NAMALWA (cell line): ENCODE measurements around the gene NANOG.
"Not testable (repeated sequence)": the region's sequence is repeated elsewhere in the genome, so short reads cannot be mapped to it uniquely, and the experiment has no call there.

ENCODE experiments used
- DNase-seq: peaks from one replicate; pipeline ENCODE4 v3.0.0-alpha.2; 2015; ENCODE audit warnings: low spot score

The NANOG gene

DNA sequence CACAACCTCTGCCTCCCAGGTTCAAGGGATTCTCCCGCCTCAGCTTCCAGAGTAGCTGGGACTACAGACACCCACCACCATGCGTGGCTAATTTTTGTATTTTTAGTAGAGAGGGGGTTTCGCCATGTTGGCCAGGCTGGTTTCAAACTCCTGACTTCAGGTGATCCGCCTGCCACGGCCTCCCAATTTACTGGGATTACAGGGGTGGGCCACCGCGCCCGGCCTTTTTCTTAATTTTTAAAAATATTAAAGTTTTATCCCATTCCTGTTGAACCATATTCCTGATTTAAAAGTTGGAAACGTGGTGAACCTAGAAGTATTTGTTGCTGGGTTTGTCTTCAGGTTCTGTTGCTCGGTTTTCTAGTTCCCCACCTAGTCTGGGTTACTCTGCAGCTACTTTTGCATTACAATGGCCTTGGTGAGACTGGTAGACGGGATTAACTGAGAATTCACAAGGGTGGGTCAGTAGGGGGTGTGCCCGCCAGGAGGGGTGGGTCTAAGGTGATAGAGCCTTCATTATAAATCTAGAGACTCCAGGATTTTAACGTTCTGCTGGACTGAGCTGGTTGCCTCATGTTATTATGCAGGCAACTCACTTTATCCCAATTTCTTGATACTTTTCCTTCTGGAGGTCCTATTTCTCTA is at the start of gene NANOG:
NANOG (plus strand) TSS at position 519 of the 645 bp plus-strand sequence. CDS start 213 bp downstream, outside the sequence.
- not testable (repeated sequence) for DNase-seq

- DNase-seq = no peak
Measured at GRCh38 chr12:7747246-7747645, 42.0 kb upstream of the NANOG start, which contains the start of gene CLEC4C. CLEC4C (minus strand) TSS chr12:7747375; CDS start chr12:7747348, 27 bp downstream.

DNA sequence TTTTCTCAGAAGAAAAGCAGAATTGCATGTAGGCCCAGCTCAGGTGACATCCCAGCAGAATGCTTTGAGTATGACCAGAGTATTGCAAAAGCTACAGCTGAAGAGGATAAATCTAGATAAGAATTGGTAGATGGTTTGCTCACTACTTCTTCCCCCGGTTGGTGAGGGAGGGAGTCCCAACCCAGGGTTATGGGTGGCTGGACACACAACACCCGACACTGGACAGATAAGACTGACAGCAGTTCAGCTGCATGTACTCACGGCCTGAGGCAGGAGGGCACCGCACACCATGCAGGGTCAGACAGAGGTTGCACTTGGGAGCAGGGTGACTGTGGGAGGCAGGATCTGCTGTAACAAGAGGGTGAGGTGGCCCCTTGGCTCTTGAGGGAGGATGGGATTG is 40.4 kb upstream of the NANOG start:
- DNase-seq = no peak

DNA sequence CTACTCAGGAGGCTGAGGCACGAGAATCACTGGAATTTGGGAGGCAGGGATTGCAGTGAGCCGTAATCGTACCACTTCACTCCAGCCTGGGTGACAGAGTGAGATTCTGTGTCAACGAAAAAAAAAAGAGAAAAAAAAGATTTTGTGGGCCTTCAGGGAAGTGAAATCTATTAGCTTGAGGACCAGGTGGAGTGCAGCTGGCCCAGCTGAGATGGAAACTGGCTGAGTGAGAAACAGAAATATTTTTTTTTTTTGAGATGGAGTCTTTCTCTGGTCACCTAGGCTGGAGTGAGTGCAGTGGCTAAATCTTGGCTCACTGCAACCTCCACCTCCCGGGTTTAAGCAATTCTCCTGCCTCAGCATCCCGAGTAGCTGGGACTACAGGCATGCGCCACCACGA is 39.8 kb upstream of the NANOG start:
- peak; percentile 29 for DNase-seq

DNA sequence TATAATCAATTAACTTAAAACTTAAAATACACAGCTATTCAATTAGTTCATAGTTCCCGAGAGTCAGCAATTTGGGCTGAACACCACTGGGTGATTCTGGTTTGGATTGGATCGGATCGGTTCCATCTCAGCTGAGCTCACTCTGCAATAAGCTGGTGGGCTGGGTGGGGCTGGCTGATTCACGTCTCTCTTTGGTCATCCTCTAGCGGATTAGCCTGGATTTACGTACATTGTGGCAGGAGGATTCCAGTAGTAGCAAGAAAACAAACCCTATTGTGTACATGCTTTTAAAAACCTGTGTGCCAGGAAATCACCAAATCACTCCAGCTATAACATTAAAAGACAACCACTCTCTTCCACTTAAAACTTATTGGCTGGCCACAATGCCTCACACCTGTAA is 38.9 kb upstream of the NANOG start:
- DNase-seq = no peak

DNA sequence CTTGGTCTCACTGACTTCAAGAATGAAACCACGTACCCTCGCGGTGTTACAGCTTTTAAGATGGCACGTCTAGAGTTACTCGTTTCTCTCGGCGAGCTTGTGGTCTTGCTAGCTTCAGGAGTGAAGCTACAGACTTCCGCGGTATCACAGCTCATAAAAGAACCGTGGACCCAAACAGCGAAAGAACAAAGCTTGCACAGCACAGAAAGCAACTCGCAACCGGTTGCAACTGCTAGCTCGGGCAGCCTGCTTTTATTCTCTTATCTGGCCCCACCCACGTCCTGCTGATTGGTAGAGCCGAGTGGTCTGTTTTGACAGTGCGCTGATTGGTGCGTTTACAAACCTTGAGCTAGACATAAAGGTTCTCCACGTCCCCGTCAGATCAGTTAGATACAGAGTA is 37.8 kb upstream of the NANOG start:
- DNase-seq = no peak

GRCh38 chr12:7751941-7752922 is 37.0 kb upstream of the NANOG start:
- not testable (repeated sequence) for DNase-seq

DNA sequence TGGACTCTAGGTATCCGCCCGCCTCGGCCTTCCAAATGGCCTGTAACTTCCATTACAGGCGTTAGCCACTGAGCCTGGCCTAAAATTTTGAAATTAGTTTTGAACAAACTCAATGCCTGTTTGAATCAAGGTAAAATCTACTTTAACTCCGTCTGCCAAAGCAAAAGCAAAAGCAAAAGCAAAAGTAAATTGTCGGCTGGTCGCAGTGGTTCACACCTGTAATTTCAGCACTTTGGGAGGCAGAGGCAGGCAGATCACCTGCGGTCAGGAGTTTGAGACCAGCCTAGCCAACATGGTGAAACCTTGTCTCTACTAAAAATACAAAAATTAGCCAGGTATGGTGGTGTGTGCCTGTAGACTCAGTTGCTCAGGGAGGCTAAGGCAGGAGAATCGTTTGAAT is 33.5 kb upstream of the NANOG start:
- not testable (repeated sequence) for DNase-seq

DNA sequence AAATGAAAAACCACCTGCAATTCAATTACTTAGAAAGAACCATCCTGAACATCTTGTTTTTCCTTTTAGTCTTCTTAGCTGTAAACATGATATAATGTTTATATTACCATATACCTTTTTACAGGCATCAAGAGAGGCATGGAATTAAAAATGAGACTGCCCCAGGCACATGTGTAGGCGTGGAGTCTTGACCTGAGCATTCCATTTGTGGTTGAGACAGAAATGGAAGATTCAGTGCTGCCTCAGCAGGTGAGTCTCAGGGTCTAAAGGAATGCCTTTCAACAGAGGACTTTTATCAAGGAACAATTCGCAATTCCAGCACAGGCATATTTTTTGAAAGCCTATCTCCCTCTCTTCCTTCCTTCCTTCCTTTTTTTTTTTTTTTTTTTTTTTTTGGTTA is 32.2 kb upstream of the NANOG start:
- no peak for DNase-seq

- DNase-seq = no peak
Measured at GRCh38 chr12:7758766-7759140, 30.4 kb upstream of the NANOG start.

DNA sequence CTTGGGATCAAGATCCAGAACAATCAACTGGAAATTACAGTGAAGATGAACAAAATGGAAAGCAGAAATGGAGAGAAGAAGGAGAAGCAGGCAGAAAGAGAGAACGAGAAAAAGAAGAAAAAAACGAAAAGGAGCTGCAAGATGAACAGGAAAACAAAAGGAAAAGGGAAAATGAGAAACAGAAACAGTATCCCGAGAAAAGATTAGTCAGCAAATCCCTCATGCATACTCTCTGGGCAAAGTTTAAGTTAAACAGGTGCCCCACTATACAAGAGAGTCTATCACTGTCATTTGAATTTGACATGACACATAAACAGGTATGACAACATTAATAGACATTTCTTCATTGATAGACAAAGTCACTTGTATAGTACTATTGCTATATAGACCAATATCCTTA is 19.2 kb upstream of the NANOG start:
- no peak for DNase-seq

GRCh38 chr12:7781274-7781673 is 7.9 kb upstream of the NANOG start:
- no peak for DNase-seq

GRCh38 chr12:7782055-7782454 is 7.1 kb upstream of the NANOG start:
- no peak for DNase-seq

DNA sequence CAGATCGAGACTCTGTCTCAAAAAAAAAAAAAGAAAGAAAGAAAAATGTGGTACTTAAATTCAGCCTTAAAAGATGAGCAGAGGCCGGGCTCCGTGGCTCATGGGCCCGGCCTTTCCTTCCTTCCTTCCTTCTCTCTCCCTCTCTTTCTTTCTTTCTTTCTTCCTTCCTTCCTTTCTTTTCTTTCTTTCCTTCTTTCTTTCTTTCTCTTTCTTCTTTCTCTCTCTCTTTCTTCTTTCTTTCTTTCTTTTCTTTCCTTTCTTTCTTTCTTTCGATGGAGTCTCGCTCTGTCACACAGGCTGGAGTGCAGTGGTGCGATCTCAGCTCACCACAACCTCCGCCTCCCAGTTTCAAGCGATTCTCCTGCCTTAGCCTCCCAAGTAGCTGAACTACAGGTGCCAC is 5.8 kb upstream of the NANOG start:
- not testable (repeated sequence) for DNase-seq

DNA sequence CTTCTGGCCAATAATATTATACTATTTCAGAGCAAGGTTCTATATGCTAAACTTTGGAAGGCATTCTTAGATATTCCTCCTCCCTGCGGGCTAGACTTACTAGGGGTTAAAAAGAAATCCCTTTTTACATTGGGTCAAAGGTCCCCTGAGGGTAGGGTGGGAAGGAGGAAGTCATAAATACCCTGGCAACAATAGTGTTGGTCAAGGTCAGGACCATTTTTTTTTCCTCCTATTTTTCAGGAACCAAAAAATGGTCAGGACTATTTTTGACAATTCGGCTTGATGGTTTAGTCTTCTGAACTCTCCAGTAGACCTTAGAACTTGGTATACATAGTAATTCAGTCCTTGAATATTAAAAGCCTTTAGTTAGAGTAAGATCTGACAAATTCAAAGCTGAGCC is 4.5 kb upstream of the NANOG start:
- DNase-seq = no peak

- no peak for DNase-seq
Measured at GRCh38 chr12:7787574-7788293, 1.5 kb upstream of the NANOG start.

GRCh38 chr12:7788294-7788660 is 925 bp upstream of the NANOG start:
- no peak for DNase-seq

- DNase-seq = no peak
Measured at GRCh38 chr12:7793211-7793610, 4.0 kb downstream of the NANOG start.

DNA sequence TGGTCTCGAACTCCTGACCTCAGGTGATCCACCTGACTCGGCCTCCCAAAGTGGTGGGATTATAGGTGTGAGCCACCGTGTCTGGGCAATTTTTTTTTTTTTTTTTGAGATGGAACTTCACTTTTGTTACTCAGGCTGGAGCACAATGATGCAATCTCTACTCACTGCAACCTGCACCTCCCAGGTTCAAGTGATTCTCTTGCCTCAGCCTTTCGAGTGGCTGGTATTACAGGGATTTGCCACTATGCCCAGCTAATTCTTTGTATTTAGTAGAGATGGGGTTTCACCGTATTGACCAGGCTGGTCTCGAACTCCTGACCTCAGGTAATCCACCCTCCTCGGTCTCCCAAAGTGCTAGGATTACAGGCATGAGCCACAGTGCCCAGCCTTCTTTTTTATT is 8.1 kb downstream of the NANOG start:
- DNase-seq = not testable (repeated sequence)

DNA sequence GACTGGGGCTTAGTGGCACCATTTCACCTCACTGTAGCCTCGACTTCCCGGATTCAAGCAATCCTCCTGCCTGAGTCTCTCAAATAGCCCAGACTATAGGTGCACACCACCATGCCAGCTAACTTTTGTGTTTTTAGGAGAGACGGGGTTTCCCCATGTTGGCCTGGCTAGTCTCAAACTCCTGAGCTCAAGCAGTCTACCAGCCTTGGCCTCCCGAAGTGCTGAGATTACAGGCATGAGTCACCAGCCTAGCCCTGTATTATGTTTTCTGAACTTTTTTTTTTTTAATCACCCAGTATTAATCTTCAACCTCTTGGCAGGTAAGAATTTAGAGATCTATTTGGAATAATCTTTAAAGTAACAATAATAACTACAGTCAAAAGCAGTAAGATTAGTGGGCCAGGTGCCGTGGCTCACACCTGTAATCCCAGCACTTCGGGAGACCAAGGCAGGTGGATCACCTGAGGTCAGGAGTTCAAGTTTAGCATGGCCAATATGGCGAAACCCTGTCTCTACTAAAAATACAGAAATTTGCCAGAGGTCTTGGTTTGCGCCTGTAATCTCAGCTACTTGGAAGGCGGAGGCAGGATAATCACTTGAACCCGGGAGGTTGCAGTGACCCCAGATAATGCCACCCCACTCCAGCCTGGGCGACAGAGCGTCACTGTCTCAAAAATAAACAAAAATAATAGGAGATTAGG is 8.6 kb downstream of the NANOG start:
- no peak for DNase-seq

GRCh38 chr12:7798750-7799308 is 9.6 kb downstream of the NANOG start:
- DNase-seq = not testable (repeated sequence)

DNA sequence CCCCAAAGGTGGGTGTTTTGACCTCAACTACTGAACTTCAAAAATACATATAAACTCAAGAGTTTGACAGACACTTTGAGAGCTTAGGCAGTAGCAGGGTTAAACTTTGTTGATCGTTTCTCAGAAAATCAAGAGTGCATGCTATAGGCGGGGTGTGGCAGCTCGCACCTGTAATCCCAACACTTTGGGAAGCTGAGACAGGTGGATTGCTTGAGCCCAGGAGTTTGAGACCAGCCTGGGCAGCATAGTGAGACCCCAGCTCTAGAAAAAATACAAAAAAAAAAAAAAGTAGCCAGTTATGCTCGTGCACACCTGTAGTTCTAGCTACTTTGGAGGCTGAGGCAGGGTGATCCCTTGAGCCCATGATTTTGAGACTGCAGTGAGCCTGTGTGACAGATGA is 12.3 kb downstream of the NANOG start:
- DNase-seq = no peak
